SIG-M5 treated with dmso at 0.1 percent for 504 hours (cell line): ENCODE measurements around the gene GNAT1.

Experiments
- DNase-seq: peaks from one replicate; lab custom pipeline; 2025; ENCODE audit not compliant: unreplicated experiment; lab: John Stamatoyannopoulos, UW

The GNAT1 gene

DNA sequence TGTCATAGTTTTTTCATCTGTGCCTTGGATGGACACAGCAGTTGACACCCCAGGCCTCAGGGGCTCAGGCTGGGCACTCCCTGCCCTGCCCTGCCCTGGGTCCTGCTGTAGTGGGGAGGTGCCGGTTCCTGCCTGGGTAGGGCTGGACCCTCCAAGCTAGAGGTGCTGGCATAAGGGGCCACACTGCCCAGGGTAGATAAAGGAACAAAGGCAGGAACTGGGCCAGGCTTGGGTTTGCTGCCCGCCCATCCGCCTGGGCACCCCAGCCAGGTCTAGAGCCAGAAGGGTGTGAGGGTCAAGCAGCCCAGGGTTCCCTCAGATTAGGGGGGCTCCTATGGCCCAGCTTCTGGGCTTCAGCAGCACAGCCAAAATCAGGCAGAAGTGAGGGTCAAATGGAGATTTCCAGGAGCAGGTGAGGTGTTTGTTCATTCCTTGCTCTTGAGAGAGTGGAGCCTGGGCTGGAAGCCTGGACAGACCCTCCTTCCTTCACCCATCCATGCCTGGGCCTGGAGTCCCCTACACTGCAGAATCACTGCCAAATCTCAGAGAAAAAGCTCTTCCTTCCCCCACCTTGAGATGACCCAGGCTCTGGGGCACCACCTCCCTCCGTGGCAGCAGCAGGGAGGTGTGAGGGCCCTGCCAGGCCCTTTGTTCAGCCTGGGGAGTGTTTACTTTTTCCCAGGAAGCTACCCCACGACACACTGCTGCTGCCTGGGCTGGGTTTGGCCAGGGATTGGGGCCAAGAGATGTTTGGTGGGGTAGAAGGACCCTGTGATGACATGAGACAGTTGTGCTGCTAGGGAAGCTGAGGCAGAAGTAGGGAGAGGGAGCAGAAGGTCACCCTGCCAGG is 29.2 kb upstream of the GNAT1 start:
- DNase-seq: no peak

DNA sequence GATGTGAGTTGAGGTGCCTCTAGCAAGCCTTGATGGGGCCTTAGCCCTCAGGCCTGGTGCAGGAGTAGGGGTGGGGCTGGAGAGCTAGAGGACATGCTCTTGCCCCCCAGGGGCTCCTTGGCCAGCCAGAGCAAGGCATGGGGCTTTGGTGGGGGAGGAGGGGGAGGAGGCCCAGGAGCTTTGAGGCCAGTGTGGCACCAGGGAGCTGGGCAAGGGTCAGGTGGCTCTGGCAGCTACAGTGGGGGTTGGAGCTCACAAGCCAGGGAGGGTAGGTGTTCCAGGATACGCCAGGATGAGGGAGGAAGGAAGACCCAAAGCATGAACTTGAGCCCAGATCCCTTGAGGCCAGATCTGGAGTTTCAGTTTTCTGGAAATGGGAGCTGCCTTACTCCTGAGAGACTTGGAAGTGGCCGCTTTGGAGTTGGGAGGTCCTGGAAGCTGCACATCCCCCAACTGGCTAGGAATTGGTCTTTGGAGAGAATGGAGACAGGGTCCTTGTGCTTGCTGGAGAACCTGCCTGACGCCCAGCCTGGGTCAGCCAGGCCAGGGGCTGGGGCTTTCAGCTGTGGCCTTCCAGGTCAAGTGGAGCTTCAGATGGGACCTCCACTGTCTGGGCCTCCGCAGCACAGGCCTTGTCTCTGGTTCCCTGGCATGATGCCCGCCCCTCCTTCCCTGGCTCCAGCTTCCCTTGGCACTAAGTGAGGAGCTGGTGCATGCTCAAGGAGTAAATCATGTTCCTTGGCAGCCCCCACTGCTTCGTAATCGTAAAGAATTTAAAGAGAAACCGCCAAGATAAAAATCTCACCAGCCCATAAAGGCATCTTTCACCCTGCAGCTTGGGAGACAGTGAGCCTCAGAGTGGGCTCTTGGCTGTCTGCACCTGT is 27.6 kb upstream of the GNAT1 start:
- no peak for DNase-seq

DNA sequence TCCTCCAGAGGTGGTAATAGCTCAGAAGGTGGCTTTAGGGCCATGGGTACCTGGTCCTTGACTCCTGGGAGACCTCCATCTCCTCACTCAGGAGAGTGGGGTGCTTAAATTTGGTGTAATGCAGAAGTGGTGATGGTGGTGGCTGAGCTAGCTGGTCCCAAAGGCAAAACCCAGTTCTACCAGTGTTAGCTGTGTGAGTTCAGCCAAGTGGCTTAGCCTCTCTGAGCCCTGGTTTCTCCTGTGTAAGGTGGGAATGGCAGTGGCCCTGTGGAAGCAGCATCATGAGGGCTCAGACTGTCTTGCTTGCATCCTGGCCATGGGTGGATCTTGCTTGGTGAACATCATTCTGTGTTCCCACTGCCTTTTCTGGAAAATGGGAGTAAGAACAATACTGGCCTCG is 26.9 kb upstream of the GNAT1 start:
- DNase-seq: no peak

DNA sequence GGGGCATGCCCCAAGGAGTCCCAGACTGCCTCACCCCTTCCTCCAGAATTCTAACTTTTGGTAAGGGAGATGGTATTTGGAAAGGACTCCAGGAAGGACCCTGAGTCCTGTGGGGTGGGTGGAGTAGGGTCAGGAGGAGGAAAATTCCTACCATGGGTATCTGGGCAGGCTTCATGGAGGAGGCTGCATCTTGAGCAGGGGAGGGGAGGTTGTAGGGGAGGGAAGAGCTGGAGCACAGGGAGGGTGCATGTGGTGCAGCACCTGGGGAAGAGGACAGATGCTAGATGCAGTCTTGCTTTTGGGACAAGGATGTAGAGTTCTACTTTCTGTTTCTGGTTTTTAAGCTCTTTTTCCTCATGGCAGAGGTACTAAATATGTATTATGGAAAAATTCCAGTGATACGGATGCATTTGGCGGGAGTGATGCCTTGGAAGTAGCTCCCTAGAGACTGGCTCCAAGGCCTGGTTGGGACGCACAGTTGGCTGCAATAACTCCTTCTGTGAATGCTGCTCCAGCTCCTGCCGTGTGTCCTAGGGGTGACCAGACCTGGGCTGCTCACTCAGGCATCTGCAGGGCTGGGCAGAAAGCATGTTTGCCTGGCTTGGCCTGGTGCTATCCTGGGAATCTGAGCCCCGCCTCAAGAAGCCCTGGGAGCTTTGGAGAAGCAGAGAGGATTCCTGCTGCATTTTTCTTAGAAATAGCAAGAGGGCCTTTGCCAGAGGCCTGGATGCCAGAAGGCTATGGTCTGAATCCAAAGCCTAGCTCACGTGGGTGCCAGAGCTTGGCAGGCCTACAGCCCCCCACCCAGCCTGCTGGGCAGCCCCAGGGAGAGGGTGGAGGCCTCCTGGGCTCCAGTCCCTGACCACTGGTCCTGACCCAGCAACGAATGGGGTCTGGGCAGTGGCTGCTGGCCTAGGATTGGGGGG is 26.2 kb upstream of the GNAT1 start:
- DNase-seq: no peak

DNA sequence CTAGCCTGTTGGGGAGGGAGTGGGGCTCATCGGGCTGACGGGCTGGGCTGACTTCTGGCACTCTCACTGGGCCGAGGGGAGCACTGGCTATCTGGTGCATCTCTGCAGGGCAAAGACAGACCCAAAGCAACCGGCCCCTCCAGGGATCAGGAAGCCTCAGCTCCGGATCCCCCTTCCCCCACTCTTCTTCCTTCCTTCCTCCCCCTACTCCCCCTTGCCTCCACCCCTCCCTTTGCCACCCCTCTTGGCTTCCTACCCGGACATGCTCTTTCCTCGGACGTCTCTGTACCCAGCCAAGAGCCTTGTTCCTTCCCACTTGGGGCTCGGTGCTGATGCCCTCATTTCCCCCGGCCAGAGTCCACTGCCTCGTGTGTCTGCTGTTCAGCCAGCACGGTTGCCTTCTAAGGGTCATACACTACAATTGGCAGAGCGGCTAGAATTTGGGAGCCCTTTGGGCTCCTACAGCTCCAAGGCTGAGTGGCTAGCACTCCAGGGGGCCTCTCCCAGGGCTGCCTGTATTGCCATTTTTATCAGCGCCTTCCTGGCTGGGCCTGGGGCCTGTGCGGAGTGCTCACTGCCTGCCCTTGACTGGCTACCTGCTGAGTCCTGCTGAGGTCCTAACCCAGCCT is 25.4 kb upstream of the GNAT1 start:
- DNase-seq: no peak

DNA sequence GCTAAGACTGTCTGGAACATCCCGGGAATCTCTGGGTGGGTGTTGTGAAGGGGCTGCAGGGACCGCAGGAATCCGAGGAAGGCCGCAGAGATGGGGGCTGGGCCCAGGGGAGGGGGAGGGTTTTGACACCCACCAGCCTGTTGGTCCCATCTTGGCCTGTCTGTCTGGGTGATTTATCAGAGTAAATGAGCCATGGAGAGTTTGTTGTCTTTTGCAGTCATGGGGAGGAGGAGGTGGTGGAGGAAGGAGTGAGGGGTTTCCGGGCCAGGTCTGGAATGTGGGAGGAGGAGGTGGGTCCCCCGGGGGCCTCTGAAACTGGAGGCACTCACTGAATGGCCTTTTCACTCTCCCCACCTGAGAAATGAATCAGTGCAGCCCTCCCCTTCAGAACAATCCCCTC is 24.8 kb upstream of the GNAT1 start:
- no peak for DNase-seq

DNA sequence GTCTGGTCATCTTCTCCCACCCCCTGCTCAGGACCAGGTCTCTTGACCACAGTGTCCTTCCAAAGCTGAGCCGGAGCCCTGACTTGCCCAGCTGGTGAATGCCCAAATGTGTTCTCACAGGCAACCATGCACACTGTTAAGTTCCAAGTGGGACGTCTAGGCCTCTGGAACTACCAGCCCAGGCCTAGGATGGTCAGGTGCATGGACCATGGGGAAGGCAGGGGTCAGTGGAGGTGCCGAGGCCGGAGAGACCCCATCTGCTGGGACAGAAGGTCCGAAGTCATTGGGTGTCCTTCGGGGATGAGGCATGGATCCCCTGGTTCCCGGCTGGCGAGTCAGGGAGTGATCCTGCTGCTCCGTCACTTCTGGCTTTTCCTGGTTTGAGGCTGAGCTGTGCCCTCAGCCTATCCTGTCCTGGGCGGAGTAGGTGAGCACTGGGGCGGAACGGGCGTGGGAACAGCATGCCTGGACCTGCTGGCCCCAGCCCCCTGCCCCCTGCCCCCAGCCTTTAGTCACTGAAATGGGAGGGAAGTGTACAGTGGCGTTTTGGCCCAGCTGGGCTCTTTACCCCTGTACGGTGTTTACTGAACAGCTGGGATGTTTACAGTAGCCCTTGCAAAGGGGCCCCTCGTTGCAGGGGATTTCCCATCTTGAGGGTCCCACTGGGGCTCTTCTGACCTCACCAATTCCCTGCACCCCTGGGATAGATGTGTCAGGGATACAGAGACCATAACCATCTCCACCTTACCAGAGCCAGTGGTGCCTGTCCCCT is 24.2 kb upstream of the GNAT1 start:
- no peak for DNase-seq

DNA sequence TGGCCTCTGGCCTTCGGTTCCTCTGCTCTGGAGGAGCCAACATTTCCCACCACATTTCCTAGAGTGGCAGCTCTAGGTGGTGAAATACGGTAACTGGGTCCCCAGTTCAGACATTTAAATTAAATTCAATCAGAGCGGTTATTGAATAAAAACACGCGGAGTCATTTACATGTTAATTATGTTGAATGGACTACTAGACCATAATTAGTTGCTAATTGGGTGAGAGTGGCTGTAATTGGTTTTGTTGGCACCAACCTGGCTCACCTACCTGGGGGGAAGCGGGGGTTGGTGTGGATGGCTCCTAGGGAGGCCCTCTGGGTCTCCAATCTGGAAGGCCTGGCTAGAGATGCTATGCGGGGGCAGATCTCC is 23.6 kb upstream of the GNAT1 start:
- DNase-seq: no peak

DNA sequence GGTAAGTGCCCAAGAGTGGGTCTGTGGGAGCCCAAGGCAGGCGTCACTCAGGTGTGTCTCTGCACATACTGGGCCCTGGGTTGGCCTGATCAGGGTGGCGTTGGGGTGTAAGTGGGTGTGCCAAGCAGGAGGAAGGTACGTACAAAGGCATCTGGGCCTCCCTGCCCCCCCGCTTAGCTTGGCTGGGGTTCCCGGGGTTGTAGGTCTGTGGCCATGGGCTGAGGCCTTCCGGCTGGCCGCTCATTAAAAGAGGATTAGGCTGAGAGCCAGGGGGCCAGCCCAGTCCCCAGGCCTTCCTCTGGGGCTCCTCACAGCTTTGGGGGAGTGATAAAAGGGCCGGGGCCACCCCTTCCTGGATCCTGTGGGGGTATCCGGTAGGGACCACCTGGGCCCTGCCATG is 23.0 kb upstream of the GNAT1 start:
- no peak for DNase-seq

DNA sequence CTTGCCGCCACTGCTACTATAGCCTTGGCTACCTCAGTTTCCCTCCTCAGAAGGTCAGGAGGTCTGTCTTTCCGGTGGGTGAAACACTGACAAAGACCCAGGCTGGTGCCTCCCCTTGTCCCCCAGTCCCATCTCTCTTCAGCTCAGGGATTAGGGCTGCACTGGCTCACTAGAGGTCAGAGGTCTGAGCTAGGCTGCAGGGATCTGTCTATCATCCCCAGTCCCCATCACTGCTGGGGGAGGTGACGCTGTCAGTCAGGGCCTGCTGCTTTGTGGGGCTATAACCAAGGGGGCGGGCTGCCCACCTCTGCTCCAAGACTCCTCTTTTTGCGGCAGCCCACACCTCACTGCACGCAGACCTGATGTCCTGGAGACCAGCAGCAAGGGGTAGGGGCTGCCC is 22.6 kb upstream of the GNAT1 start:
- DNase-seq: no peak

DNA sequence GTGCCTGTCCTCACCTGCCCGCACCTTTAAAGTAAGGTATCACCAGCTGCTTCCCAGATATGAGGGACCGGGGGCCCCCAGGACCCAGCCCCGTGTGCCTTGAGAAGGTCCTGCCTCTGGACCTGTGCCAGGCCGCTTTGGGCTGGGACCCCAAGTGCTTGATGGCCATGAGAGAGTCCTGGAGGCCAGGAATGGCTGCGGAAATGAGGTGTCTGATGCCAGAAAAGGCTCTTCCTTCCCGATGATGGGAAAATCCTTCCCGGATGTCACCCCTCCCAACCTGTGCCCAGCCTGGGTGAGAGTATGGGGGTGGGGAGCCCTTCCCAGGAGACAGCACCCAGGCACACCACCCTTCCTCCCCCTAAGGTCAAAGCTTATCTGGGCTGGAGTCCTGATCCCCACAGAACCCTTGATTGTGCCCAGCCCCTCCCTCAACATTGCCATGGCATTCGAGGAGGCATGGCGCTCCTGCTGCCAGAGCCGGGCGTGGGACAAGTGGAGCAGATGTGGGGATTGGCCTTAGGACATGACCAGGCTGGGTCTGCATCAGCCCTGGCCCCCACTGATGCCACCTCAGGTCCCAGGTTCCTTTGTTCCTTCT is 22.1 kb upstream of the GNAT1 start:
- DNase-seq: no peak

DNA sequence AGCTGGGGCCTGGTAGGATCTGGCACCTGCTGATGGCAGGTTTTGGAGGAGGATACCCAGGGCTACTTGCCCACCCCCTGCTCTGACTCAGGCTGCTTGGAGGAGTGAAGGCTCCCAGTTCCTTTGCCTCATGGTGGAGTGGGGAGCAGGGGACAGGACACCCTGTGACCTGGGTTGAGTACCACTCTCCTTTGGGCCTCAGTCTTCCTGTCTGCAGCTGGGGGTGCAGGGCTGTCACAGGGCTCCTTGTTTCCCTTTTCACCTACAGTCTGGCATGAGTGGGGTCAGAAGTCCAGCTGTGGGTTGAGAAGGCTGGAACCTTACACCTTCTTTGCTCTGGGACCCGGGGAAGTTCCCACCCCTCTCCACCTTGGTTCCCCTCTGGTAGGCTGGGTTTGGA is 21.6 kb upstream of the GNAT1 start:
- DNase-seq: no peak

DNA sequence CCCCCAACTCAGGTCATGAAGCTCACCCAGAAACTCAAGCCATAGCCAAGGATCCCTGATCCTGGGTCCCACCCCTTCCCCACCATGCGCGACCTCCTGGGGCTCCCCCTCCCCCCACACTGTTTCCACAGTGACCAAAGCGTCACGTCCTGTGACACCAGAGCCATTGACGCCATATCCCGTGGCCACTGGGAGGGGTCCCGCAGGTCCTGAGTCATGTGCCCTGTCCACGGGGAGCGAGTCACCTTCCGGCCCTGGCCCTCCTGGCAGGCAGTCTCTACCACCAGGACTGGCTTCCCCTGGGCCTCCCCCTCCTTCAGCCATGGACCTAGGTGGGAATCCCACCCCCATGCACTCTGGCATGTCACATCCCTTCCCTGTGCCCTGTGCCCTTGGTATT is 20.7 kb upstream of the GNAT1 start:
- no peak for DNase-seq

DNA sequence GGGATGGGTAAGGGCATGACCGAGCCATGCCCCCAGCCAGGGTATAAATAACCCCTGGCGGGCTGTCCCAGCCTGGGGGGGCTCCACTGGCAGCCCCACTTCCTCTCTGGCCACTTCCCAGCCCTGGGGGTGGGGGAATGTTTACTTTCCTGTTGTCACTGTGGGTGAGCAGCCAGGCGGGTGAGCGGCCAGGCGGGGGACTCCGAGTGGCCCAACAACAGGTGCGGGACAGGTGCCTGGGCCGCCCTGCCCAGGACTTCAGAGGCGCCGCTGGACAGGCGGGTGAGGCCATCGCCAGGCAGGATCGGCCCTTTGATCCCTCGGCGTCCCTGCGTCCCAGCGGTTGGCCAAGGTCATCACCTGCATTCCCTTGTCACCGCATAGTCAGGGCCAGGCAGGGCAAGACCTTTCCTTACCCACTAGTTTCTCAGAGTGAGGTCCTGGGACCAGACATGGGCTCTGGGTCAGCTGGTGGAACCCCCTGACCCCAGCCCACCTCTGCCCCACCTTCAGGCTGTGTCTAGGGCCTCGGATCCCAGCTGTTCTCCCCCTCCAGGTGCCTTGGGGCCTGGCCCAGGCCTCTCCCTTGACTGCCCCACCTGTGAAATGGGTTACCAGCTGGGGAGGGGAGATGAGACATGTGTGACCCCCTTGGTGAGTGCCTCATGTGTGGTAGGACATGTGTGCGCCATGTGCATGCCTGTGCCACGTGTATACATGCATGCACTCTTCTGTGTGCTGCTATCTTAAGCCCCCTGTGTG is 19.7 kb upstream of the GNAT1 start:
- DNase-seq: no peak

DNA sequence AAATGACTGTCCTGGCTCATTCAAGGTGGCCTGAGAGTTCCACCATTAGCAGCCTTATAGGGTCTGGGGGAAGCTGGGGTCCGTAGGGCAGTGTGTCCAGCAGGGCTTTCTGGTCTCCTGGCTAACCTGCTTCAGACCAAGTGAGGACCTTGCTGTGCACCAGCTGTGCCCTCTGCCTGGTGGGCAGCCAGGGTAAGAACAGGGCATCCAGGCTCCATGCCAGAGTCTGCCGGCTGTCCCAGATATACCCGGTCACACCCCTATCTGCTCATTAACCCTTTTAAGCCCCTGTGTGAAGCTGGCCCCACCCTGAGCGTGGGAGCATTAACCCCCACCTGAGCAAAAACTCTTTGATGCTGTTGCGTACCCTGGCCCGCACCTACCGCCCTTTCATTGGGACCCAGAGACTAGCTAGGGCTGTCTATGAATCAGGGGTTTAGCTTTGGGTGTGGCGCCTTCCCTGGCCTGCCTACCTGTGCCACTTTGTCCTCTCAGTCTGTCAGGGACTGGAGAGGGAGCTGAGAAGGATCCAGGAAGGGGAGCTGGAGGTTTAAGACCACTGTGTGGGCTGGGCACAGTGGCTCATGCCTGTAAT is 18.7 kb upstream of the GNAT1 start:
- DNase-seq: no peak

DNA sequence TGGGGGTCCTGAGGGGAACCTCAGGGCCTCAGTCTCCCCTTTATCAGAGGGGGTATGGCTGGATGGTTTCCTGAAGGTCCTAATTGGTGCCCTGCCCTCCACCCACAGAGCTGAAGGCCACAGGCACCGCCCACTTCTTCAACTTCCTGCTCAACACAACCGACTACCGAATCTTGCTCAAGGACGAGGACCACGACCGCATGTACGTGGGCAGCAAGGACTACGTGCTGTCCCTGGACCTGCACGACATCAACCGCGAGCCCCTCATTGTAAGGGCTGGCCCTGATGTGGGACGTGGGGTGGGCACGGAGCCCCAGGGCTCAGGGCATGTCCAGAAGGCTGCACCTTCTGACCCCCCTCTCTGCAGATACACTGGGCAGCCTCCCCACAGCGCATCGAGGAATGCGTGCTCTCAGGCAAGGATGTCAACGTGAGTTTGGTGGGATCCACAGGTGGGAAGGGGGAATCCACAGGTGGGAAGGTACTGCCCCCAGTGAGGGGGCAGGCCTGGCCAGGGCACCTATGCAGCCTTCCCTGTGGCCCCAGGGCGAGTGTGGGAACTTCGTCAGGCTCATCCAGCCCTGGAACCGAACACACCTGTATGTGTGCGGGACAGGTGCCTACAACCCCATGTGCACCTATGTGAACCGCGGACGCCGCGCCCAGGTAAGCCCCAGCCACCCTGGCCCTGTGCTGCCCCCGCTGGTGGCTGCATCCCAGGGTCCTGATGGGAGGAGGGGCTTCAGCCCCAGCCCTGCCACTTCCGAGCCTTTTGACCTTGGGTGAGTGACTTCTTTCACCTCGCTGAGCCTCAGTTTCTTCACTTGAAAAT is 17.5 kb upstream of the GNAT1 start:
- peak; percentile 30 for DNase-seq

DNA sequence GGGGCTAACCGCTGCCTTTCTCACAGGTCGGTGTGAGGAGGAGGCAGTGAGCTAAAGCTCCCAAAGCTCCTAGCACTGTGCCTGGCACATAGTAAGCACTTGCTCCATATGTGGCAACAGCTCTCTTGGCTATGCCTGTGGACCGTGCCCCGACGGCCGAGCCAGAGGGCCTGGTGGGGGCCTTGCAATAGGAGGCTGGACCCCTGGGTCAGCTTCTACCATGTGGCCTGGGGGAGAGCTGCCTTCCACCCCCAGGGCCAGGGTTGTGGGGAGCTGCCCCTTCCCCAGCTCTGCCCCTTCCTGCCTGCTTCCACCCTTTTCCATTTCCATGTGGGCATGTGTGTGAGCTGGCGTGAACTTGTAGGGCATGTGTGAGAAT is 16.9 kb upstream of the GNAT1 start:
- no peak for DNase-seq
